ENCODE results near the gene MTFR1L. TPM values are rescaled to one million over a fixed set of nuclear protein-coding genes. Genes with fewer than 3 reads are reported as not detected.

MTFR1L gene
- total RNA-seq (10 to 100 TPM; 25.5 to 28.0 TPM), total RNA-seq (6.7 to 44.4 (median 25.2) reads per million in 172 experiments)
- polyA plus RNA-seq (2013, experiment 1 of 2), result 30.1 TPM
- 37.0 TPM for polyA plus RNA-seq (2013, experiment 2 of 2)

DNA sequence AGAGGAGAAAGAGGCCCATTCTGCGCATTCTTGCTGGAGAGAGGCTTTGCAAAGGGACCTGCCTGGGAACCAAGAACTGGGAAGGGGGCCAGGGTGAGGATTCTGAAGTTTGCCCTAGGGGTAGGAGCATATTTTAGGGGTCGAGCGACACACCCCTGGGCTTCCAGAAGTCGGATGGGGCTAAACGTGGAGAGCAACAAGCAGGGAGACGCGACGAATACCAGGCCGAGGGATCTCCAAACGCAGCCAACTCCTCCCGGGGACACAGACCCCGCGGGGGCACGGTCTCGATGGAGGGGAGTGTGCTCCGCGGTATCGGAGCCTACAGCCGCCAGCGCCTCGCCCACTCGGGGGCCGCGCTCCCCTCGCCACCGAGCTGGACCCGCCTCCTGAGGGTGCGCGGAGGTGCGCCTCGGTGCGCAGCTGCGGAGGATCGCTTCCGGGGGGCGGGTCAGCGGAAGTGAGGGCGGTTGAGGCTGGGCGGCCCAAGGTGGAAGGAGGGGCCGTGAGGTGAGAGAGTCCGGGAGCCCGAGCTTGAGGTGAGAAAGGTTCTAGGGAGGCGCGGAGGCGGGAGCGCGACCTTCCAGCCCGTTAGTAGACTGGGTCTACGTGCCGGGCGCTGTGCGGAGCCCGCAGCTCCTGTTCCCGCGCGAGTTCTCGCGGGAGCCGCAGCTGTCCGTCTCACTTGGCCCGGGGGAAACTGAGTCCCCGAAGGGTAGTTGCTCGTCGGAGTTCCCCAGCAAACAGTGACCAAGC lies at the start of gene MTFR1L:
TSS of gene MTFR1L (plus strand) at position 464 of the 756 bp plus-strand sequence. CDS start 3,151 bp downstream, outside the sequence.
- CTCF ChIA-PET, result interaction anchor here (1.3 to 1.7 kb wide), 4 partner anchors 9 to 415 kb away, joined by 3 to 7 read pairs (median 5); partner anchors contain the start of genes CEP85 and PAQR7
- peaks cover 49% of the 10 kb centered on the region for H3K4me1 Mint-ChIP-seq (ENCODE audit: low read depth)
- H3K4me3 ChIP-seq (ENCODE audit: low read length), result peak within 1 kb of the TSS; percentile 97
- peak within 1 kb of the TSS; percentile 98 for H3K4me3 Mint-ChIP-seq
- peaks cover 27% of the 10 kb centered on the region for H3K36me3 Mint-ChIP-seq (ENCODE audit: low read depth)
- ATAC-seq (ENCODE audit: poor library complexity) (peak; percentile 85), DNase-seq (peak; percentile 87 to 97 (median 93))
- TF ChIP-seq, protein P1, sequence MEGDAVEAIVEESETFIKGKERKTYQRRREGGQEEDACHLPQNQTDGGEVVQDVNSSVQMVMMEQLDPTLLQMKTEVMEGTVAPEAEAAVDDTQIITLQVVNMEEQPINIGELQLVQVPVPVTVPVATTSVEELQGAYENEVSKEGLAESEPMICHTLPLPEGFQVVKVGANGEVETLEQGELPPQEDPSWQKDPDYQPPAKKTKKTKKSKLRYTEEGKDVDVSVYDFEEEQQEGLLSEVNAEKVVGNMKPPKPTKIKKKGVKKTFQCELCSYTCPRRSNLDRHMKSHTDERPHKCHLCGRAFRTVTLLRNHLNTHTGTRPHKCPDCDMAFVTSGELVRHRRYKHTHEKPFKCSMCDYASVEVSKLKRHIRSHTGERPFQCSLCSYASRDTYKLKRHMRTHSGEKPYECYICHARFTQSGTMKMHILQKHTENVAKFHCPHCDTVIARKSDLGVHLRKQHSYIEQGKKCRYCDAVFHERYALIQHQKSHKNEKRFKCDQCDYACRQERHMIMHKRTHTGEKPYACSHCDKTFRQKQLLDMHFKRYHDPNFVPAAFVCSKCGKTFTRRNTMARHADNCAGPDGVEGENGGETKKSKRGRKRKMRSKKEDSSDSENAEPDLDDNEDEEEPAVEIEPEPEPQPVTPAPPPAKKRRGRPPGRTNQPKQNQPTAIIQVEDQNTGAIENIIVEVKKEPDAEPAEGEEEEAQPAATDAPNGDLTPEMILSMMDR (IDR thresholded peaks at IDR 0.05), result no peak
- no peaks in the 10 kb centered on the region for H3K9me3 Mint-ChIP-seq
- H3K4me1 ChIP-seq (ENCODE audit: insufficient read depth, low read length), result peaks cover 44% of the 10 kb centered on the region
- peak within 1 kb of the TSS; percentile 88 to 89 for H3K27ac ChIP-seq (ENCODE audit: low read depth in 1 of 2, low read length in 2 of 2)
- intact Hi-C loops (cut with DNase I, micrococcal nuclease), result loop anchor here (1.0 to 5.0 kb wide), 6 partner anchors 39 to 572 kb away; partner anchors contain the start of genes AUNIP (in 1 of the 2), PAFAH2 (in 1 of the 2), PAQR7 (in 1 of the 2) and RSRP1 (in 1 of the 2)
- H3K27me3 ChIP-seq (ENCODE audit: control insufficient read depth in 1 of 2, insufficient read depth in 2 of 2, low read length in 2 of 2), result no peaks in the 10 kb centered on the region
- H3K27ac Mint-ChIP-seq, result peak within 1 kb of the TSS; percentile 97
- no peaks in the 10 kb centered on the region for H3K27me3 Mint-ChIP-seq
- POLR2A ChIA-PET, result interaction anchor here (0.6 to 3.7 kb wide), 50 partner anchors 9 to 652 kb away, joined by 3 to 43 read pairs (median 5); partner anchors contain the start of genes AUNIP, HMGN2, PAFAH2 and PAQR7
- H3K9me3 ChIP-seq (ENCODE audit: control insufficient read depth in 1 of 2, insufficient read depth in 1 of 2, low read length in 2 of 2), result no peaks in the 10 kb centered on the region
- peaks cover 2% of the 10 kb centered on the region for H3K36me3 ChIP-seq (ENCODE audit: insufficient read depth, low read length)

DNA sequence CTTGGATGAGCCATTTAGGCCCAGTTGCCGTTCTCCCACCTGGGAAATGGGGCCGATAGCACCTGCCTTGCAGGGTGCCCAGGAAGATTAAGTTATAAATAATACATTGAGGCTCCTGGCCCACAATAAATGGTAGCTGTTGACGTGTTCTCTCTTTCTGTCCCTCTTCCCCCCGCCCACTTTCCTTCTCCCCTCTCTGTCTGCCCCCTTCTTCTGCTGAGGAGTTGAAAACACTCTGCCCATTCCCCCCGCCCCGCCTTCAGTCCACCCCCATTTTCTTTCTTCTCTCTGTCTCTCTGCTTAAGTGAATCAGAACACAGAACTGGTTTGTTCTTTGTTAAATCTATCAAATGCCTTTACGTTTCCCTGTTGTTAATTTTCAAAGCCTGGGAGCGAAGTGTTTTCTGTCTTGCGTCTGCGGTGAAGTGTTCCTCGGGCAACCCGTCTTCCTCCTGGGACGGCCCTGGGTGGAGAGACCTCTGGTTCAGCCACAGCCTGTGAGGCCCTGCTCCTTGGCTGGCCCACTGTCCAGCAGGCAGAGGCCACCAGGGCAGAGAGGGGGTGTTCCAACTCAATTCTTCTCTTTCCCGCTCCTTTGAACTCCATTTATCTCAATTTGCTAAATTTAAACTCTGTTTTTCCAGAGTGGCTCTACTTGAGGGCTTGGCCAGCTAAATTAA lies 49.1 kb upstream of the MTFR1L start:
- Histone ChIP-seq H3K27me3 (ENCODE audit: control insufficient read depth in 1 of 2, insufficient read depth in 2 of 2, low read length in 2 of 2) (no peaks in the 10 kb centered on the region), H3K36me3 (ENCODE audit: insufficient read depth, low read length) (peaks cover 48% of the 10 kb centered on the region), H3K4me3 (ENCODE audit: low read length) (no peak overlapping the region), H3K4me1 (ENCODE audit: insufficient read depth, low read length) (peaks cover 82% of the 10 kb centered on the region), H3K27ac (ENCODE audit: low read depth in 1 of 2, low read length in 2 of 2) (peak overlapping the region; percentile 15 to 72), H3K9me3 (ENCODE audit: control insufficient read depth in 1 of 2, insufficient read depth in 1 of 2, low read length in 2 of 2) (no peaks in the 10 kb centered on the region)
- no peaks in the 10 kb centered on the region for H3K9me3 Mint-ChIP-seq
- ChIA-PET POLR2A (interaction anchor here (1.0 to 1.1 kb wide), 2 partner anchors 15 to 147 kb away, joined by 3 read pairs; no protein-coding TSS in a partner anchor), CTCF (interaction anchor here (1.1 kb wide), 1 partner anchor 148 kb away, joined by 3 read pairs; no protein-coding TSS in a partner anchor)
- H3K4me3 Mint-ChIP-seq, result peak overlapping the region; percentile 77
- DNase-seq (peak in 6 of 14 experiments; percentile 28 to 60 (median 35)), ATAC-seq (ENCODE audit: poor library complexity) (no peak)
- TF ChIP-seq, protein P1 (IDR thresholded peaks at IDR 0.05), result no peak
- no peaks in the 10 kb centered on the region for H3K27me3 Mint-ChIP-seq
- H3K36me3 Mint-ChIP-seq (ENCODE audit: low read depth), result peaks cover 84% of the 10 kb centered on the region
- peak overlapping the region; percentile 98 for H3K27ac Mint-ChIP-seq
- intact Hi-C loops (cut with DNase I, micrococcal nuclease), result loop anchor here in 1 of 2 experiments (1.0 to 5.0 kb wide), 2 partner anchors 26 to 48 kb away; no protein-coding TSS in a partner anchor
- peaks cover 90% of the 10 kb centered on the region for H3K4me1 Mint-ChIP-seq (ENCODE audit: low read depth)

All from CD4-positive, alpha-beta T cell (primary cell).